Liver (tissue), 9 donors: Measurements from ENCODE around the gene ATP8B3. TPM values are rescaled to one million over a fixed set of nuclear protein-coding genes. Genes with fewer than 3 reads are reported as not detected.

Experiments
- DNase-seq: peaks from one replicate; pipeline ENCODE4 v3.0.0-alpha.2; 2017; ENCODE audit warnings: low spot score
- H3K27ac ChIP-seq, 2 donors: one replicate each; pipeline ENCODE4 v1.7.0; 2013; ENCODE audit warnings: inconsistent platforms in 2 of 2, low read length in 2 of 2, control low read depth in 1 of 2, low read depth in 1 of 2, mild to moderate bottlenecking in 1 of 2
- H3K27me3 ChIP-seq, 4 donors: one replicate each; pipeline versions ENCODE4 v1.6.1 to v1.7.0; 2013; ENCODE audit warnings: low read length in 3 of 4, inconsistent platforms in 1 of 4, mild to moderate bottlenecking in 1 of 4, moderate library complexity in 1 of 4; ENCODE audit not compliant: control insufficient read depth in 4 of 4, insufficient read depth in 4 of 4
- H3K36me3 ChIP-seq, 4 donors: one replicate each; pipeline versions ENCODE4 v1.6.1 to v1.7.0; 2013; ENCODE audit warnings: low read length in 3 of 4, mild to moderate bottlenecking in 3 of 4, low read depth in 1 of 4, moderate library complexity in 1 of 4; ENCODE audit not compliant: control insufficient read depth in 4 of 4, insufficient read depth in 3 of 4
- H3K4me1 ChIP-seq, 4 donors: one replicate each; pipeline versions ENCODE4 v1.6.1 to v1.7.0; 2013; ENCODE audit warnings: low read length in 3 of 4, mild to moderate bottlenecking in 3 of 4, moderate library complexity in 1 of 4; ENCODE audit not compliant: control insufficient read depth in 4 of 4, insufficient read depth in 4 of 4
- H3K4me3 ChIP-seq, 3 donors: one replicate each; pipeline versions ENCODE4 v1.6.1 to v1.7.0; 2013; ENCODE audit warnings: low read length in 3 of 3, control low read depth in 1 of 3, low read depth in 1 of 3, mild to moderate bottlenecking in 1 of 3
- H3K9ac ChIP-seq, 2 donors: one replicate each; pipeline ENCODE4 v1.7.0; 2013; ENCODE audit warnings: low read length in 2 of 2, mild to moderate bottlenecking in 2 of 2, moderate library complexity in 2 of 2, control low read depth in 1 of 2, low read depth in 1 of 2
- H3K9me3 ChIP-seq, 4 donors: one replicate each; pipeline versions ENCODE4 v1.6.1 to v1.7.0; 2013; ENCODE audit warnings: low read length in 3 of 4; ENCODE audit not compliant: control insufficient read depth in 4 of 4
- ATF3 ChIP-seq: IDR thresholded peaks from 2 replicates; pipeline ENCODE4 v1.6.1; 2016; ENCODE audit warnings: antibody characterized with exemption
- CTCF ChIP-seq: fragments of 150-350 bp; IDR thresholded peaks from 2 replicates; pipeline ENCODE4 v1.5.1; 2017; ENCODE audit warnings: improper control_type of control experiment, low read depth, low read length; ENCODE audit not compliant: missing input control
- EGR1 ChIP-seq, 2 donors: IDR thresholded peaks; 2 replicates each; pipeline ENCODE4 v1.6.1; 2016 to 2018; ENCODE audit warnings: antibody characterized with exemption in 2 of 2, low read depth in 2 of 2
- FOXA1 ChIP-seq: IDR thresholded peaks from 2 replicates; pipeline ENCODE4 v1.6.1; 2016; ENCODE audit warnings: antibody characterized with exemption
- FOXA2 ChIP-seq: IDR thresholded peaks from 2 replicates; pipeline ENCODE4 v1.6.1; 2016; ENCODE audit warnings: antibody characterized with exemption
- GABPA ChIP-seq, 2 donors: IDR thresholded peaks in 1 of 2; conservative IDR thresholded peaks in 1 of 2; 2 replicates each; pipeline ENCODE4 v1.6.1; 2016; ENCODE audit warnings: antibody characterized with exemption in 2 of 2, mild to moderate bottlenecking in 1 of 2, moderate library complexity in 1 of 2
- HNF4A ChIP-seq, 2 donors: conservative IDR thresholded peaks; 2 replicates each; pipeline ENCODE4 v1.6.1; 2016; ENCODE audit warnings: antibody characterized with exemption in 2 of 2, mild to moderate bottlenecking in 2 of 2
- HNF4G ChIP-seq: IDR thresholded peaks from 2 replicates; pipeline ENCODE4 v1.6.1; 2016; ENCODE audit warnings: antibody characterized with exemption
- JUND ChIP-seq, 2 donors: IDR thresholded peaks; 2 replicates each; pipeline ENCODE4 v1.6.1; 2016; ENCODE audit warnings: antibody characterized with exemption in 2 of 2
- MAX ChIP-seq: IDR thresholded peaks from 2 replicates; pipeline ENCODE4 v1.6.1; 2016; ENCODE audit warnings: antibody characterized with exemption
- NR2F2 ChIP-seq: IDR thresholded peaks from 2 replicates; pipeline ENCODE4 v1.6.1; 2016; ENCODE audit warnings: antibody characterized with exemption
- RAD21 ChIP-seq, 2 donors: IDR thresholded peaks; 2 replicates each; pipeline ENCODE4 v1.6.1; 2016; ENCODE audit warnings: antibody characterized with exemption in 2 of 2, mild to moderate bottlenecking in 2 of 2
- REST ChIP-seq: IDR thresholded peaks from 2 replicates; pipeline ENCODE4 v1.6.1; 2016; ENCODE audit warnings: antibody characterized with exemption, mild to moderate bottlenecking
- SP1 ChIP-seq: IDR thresholded peaks from 2 replicates; pipeline ENCODE4 v1.6.1; 2018; ENCODE audit warnings: antibody characterized with exemption, mild to moderate bottlenecking
- TAF1 ChIP-seq: conservative IDR thresholded peaks from 2 replicates; pipeline ENCODE4 v1.6.1; 2016; ENCODE audit warnings: antibody characterized with exemption, mild to moderate bottlenecking
- YY1 ChIP-seq: IDR thresholded peaks from 2 replicates; pipeline ENCODE4 v1.6.1; 2016; ENCODE audit warnings: antibody characterized with exemption, mild to moderate bottlenecking
- ZBTB33 ChIP-seq: IDR thresholded peaks from 2 replicates; pipeline ENCODE4 v1.6.1; 2016; ENCODE audit warnings: antibody characterized with exemption
- WGBS: extraction: QIAGEN DNeasy Blood & Tissue Kit; methylation state at CpG from one replicate; pipeline ENCODE4 v1.1.7; 2013; 5-methylcytosine and 5-hydroxymethylcytosine counted together
- polyA plus RNA-seq, 2 donors: library from polyadenylated mRNA; stranded (reverse) in 1 of 2; unstranded in 1 of 2; fragments of 200-250 nt in 1 of 2; fragments of >200 nt in 1 of 2; fragmentation: Nextera tagmentation in 1 of 2; extraction: Ambion mirVana in 1 of 2; gene quantifications; one replicate each; pipeline versions ENCODE4 v1.2.1 to v1.2.3, GENCODE V29; 2013 to 2015
- total RNA-seq, 2 donors: library from RNA; depleted of rRNA; stranded (reverse); fragments of >200 nt; gene quantifications; one replicate each; pipeline ENCODE4 v1.2.3, GENCODE V29; 2014
- donor health status: healthy.
- donor health status: healthy.
- donor health status: healthy.
- donor health status: healthy.
- donor health status: healthy.

ATP8B3 gene
- total and polyA plus RNA-seq, 4 donors: 0.42 to 3.1 (median 0.52) TPM

GRCh38 chr19:1754636-1755466, 57.2 kb downstream of the ATP8B3 start:
- H3K4me3 ChIP-seq: peak overlapping the region in 1 of 3 donors; percentile 24
- H3K9ac ChIP-seq: no peak overlapping the region
- no peak for TF ChIP-seq ZBTB33
- TF ChIP-seq FOXA1: no peak
- TF ChIP-seq NR2F2: no peak
- TF ChIP-seq ATF3: no peak
- no peak for TF ChIP-seq TAF1
- no peak for TF ChIP-seq JUND (IDR thresholded peaks at IDR 0.05)
- no peak for TF ChIP-seq FOXA2
- no peak for TF ChIP-seq REST
- TF ChIP-seq SP1: no peak
- TF ChIP-seq EGR1 (IDR thresholded peaks at IDR 0.05; ENCODE audit: low read depth in 2 of 2): no peak
- TF ChIP-seq CTCF: no peak
- TF ChIP-seq HNF4G: no peak
- no peak for TF ChIP-seq MAX
- TF ChIP-seq HNF4A (conservative IDR thresholded peaks at IDR 0.05): no peak
- TF ChIP-seq YY1: no peak
- TF ChIP-seq RAD21 (IDR thresholded peaks at IDR 0.05): no peak
- TF ChIP-seq GABPA (IDR thresholded peaks at IDR 0.05 in 1 of 2, conservative IDR thresholded peaks at IDR 0.05 in 1 of 2): no peak
- H3K9me3 ChIP-seq: no peaks in the 10 kb centered on the region
- no peaks in the 10 kb centered on the region for H3K36me3 ChIP-seq
- peaks cover 15 to 50% (median 22%) of the 10 kb centered on the region in 4 donors for H3K27me3 ChIP-seq
- 3% methylated on average over 80 of the region's 80 CpGs for WGBS
- peak; percentile 49 for DNase-seq
- H3K4me1 ChIP-seq: peaks cover 13 to 31% (median 20%) of the 10 kb centered on the region in 4 donors
- H3K27ac ChIP-seq: no peak overlapping the region
